Stimulated activated CD4-positive, alpha-beta T cell treated with anti-CD3 and anti-CD28 coated beads, Interleukin-12 subunit alpha, Interleukin-12 subunit beta, amount 100 ng/mL, for 24 hours (primary cell): ENCODE results near the gene CAMTA1.

ENCODE experiments used
- DNase-seq, 2 experiments: peaks; one replicate each; pipeline ENCODE4 v3.0.0-alpha.2; 2020; ENCODE audit warnings: low read depth in 2 of 2

CAMTA1 gene

DNA sequence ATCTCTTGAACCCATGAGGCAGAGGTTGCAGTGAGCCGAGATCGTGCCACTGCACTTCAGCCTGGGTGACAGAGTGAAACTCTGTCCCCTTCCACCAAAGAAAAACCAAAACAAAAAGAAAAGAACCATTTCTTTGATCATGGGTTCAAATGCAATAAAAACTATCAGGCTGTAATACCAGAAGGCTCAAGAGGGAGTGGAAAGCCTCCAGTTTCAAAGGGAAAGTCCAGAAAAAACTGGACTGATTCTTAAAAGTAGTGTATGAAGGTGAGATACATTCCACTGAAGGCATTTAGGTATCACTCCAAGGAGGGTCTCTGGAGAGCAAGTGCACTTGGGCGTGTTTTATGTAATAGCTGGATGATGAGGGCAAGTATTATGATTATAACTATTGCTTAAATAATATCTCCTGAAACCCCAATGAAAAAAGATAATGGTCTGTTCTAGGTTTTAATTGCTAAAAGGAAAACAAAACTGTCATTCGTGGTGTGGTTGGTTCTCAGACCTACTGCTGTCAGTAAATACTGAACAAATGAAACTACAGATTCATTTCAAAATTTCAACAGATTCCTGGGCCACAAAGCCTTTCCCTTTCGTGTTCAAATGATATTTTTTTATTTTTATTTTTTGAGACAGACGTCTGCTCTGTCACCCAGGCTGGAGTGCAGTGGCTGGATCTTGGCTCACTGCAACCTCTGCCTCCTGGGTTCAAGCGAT, 6.0 kb upstream of the CAMTA1 start:
- no peak for DNase-seq

DNA sequence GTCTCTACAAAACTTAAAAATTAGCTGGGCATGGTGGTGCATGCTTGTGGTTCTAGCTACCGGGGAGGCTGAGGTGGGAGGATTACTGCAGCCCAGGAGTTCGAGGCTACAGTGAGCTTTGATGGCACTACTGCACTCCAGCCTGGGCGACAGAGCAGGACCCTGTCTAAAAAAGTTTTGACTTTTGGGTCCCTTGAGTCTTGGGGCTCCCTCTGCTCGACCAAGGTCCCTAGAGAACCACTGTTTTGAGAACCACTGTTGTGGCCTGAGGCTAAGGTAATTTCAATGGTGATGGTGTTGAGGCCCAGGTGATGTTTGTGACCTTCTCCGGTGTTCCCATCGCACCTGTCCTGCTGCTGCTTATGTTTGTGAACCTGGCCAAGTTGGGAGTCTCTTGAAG, 3.1 kb upstream of the CAMTA1 start:
- DNase-seq: no peak

DNA sequence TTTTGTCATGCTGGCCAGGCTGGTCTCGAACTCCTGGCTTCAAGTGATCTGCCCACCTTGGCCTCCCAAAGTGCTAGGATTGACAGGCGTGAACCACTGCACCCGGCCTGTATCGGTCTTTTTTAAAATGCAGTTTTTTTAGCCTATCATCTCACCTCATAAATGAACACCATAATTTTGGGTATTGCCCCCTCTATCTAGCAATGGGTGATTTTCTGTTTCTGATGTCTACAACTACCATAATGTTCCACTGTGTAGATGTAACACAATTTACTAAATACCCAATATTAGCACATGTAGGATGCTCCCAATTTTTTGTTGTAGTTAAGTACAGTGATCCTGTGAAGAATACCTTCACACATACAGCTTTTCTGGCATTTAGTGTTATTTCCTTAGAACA, 2.0 kb upstream of the CAMTA1 start:
- no peak for DNase-seq

DNA sequence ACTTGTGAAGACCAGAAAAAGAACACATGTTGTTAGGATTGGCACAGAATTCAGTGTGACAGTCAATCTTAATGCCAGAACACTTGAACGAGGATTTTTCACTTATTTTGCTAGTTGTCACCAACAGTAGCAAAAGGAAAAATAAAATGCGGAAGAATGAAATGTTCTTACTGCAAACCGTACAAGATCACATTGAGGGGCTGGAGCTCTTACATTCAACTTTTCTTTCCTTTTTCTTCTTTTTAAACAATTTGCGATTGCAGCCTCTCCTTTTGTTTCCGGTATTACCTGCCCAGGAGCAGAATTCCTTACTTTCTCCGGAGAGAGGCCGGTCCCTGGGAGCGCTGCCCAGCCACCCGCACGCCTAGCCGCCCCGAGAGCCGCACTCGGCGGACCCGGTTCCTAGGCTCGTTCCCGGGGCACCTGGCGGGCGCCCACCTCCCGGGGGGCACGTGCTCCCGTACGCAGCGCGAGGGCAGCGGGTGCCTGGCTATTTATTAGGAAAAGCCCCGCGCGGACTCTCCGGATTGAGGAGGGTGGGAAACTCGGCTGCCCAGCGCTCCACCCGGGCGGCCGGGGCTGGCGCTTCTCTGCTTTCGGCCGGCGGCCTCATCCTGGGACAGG, 1.2 kb upstream of the CAMTA1 start:
- no peak for DNase-seq

DNA sequence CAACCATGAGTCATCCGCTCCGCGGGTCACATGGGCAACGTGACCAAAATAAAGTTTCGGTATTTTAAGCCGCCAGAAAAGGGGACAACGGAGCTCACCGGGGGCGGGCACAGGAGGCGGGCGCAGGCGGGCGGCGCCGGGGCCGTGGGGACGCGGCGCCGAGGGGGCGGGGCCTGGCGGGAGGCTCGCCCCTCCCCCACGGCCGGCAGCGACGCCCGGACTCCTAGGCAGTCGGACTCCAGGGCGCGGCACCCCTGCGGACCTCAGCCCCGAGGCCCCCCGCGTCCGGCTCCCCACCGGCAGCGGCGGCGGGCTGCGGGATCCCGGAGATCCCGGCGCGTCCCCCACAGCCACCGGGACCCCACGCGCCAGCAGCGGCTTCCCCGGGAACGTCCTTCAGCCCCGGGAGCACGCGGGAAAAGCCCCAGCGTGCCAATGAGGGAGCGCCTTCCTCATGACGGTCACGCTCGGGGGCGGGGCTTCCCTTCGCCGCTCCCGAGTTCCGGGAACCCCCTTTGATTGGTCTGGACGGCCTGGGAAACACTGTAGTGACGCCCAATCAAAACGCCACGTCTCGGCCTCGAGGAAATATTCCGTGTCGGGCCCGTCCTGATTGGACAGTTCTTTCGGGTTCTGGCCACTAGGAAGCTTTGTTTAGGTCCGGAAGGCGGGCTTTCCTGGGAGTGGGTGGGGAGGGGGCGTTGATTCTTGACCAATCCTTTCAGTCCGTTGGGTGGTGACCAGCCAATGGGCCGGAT, 515 bp upstream of the CAMTA1 start:
- DNase-seq: peak; percentile 98 to 99

DNA sequence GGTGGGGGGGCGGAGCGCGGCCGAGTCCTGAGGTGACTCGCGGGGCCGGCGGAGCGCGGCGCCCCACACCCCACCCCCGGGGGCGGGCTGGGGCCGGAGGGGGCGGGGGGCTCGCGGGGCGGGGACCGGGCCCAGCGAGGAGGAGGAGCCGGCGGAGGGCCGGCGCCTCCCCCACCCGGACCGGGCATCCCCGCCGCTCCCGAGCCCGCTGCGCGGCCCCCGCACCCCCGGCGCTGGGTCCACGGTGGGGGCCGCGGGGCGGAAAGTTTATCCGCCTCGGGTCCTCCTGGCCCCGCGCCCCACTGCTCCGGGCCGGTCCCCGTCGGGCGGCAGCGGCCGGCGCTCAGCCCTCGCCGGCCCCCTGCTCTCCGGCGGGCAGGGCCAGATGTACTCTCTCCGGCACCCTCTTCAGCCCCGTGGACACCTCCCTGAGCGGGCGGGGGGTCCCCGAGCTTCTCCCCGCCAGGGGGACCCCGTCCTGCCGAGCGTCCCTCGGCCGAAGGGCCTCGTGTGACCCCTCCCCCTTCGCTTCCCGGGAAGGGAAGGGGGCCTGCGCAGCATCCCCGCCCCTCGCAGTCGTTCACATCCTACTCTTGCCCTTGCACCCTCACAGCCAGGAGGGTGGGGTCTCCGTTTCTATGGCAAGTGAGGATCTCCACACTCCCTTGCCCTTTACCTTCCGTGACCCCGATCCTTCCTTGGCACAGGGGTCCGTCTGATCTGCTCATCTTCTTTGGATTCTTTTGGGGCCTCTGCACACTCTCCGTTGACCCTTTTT, 663 bp downstream of the CAMTA1 start:
- peak; percentile 11 to 29 for DNase-seq

DNA sequence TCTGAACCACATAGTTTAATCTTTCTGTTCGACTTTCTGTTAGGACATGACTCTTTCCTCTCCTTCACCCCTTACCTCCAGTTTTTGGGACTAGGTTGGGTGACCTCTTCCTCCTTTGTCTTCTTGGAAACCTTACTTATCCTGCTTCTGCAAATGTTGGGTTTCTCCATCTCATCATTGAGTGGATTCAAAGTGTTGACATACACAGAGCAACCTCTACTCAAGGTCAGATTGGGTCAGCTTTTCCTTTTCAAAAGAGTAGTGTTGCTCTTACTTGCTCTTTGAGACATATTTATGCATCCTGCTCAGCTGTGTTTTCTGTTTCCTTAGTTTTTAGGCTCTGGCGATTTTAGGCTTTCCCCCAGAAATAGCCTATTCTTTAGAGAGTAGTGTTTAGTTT, 3.7 kb downstream of the CAMTA1 start:
- DNase-seq: no peak

DNA sequence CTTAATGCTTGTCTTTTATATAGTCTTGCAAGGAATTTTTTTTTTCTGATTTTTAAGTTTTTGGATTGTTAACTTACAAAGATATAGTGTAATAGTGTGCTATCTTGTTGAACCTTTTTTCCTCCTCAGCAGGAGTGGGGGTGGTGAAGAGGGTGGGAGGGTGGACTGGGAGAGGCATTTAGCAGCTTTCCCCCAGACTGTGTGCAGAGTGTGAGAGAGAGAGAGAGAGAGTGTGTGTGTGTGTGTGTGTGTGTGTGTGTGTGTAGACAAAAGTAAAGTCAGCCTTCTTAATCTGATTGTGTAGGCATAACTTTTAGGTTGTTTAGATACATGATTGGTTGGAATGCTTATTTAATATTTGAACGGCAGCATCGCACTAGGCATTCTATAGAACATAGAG, 4.9 kb downstream of the CAMTA1 start:
- DNase-seq: no peak

DNA sequence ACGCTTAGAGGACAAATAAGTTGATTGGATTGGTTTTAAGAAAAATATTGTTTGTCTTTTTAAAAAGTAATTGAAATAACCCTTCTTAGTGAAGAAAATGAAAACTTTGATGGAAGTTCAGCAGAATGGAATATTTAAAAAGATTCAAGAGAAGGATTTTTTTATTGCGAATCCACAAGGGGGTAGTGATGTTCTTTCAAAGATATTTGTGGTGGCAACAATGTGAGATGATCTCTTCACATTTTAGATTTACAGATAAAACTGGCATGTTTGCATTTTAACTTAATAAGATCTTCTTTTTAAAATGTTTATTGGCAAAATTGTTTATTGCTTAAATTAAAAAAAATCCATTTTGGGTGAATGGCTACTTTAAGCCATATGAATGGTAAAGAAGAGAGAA, 8.9 kb downstream of the CAMTA1 start:
- no peak for DNase-seq

DNA sequence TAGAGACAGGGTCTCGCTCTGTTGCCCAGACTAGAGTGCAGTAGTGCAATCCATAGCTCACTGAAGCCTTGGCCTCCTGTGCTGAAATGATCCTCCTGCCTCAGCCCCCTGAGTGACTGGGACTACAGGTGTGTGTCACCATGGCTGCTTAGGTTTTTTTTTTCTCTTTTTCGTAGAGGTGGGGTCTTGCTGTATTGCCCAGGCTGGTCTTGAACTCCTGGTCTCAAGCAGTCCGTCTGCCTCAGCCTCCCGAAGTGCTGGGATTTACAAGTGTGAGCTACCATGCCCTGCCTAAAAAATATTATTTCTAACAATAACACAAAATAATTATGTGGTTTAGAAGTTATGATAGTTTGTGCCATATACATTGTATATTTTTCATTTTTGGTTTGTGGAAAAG, 9.9 kb downstream of the CAMTA1 start:
- no peak for DNase-seq

DNA sequence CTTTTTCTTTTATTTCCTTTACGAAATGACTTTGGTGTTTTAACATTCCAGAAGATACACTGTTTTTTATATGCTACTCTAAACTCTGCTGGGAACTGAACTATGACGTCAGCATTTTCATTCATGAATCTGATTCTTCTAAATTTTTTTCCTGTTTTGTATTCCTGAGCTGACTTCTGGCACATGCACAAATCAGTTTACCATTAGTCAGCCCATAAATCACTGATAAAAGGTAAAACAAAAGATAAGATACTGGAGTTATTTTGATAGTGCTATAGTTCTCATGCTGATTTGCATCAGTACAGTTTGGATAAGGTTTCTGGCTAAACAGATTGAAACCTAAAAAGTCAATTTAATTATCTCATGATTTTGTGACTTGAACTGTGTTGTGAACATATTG, 10.4 kb downstream of the CAMTA1 start:
- DNase-seq: no peak

DNA sequence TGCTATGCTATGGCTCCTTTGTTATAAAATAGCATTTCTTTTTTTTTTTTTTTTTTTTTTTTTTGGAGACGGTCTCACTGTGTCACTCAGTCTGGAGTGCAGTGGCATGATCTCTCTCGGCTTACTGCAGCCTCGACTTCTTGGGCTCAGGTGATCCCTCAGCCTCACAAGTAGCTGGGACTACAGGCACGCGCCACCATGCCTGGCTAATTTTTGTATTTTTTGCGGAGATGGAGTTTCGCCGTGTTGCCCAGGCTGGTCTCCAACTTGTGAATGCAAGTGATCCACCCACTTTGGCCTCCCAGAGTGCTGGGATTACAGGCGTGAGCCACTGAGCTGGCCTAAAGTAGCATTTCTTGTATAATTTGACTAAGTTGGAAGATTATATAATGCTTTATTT, 10.8 kb downstream of the CAMTA1 start:
- DNase-seq: no peak

DNA sequence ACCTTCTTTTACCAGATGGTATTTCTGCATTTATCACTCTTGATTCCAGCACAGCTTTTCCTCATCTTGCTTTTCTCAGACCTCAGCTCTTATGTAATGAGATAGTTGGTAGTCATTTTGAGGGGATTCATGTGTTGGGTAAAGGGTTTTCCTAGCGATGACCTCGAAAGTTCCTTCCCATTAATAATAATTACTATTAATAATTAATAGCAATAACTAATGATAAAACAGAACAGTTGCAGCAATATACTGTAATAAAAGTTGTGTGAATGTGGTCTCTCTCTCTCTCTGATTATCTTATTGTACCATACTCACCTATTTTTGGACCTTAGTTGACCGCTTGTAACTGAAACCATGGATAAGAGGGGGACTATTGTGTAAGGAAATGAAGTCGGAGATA, 14.2 kb downstream of the CAMTA1 start:
- DNase-seq: no peak

DNA sequence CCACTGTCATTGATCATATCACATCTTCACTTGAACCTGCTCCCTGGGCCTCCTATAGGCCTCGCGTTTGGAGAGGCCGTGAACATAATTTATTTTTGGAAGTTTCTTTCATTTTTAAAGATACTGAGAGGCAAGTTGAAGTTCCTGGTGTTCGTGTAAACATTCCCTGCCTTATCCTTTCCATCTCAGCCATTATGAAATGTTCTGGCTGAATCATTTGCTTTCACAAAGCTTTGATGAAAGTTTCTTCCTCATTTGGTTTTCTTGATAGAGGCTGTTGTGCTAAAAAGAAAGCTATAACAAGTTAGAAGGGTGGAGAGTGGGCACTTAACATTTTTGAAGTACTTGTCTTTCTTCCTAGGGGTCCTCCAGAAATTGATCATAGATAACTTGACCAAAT, 15.5 kb downstream of the CAMTA1 start:
- DNase-seq: no peak

DNA sequence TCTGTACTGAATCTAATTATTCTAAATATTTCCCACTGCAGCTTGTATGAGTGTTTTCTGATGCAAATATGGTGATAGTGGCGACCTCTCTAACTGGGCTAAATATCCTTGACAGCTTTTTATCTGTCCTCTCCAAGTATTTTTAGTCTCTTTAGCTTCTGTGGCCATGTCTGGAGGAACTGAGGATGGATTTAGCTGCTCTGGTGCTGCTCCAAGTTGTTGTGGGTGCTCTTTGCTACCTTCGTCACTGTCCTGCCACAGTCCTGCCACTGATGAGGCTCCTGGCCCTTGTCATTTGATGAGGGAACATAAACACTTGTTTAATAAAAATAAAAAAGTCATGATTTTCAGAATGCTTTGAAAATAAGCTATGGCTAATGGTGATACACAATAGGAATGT, 15.9 kb downstream of the CAMTA1 start:
- no peak for DNase-seq

DNA sequence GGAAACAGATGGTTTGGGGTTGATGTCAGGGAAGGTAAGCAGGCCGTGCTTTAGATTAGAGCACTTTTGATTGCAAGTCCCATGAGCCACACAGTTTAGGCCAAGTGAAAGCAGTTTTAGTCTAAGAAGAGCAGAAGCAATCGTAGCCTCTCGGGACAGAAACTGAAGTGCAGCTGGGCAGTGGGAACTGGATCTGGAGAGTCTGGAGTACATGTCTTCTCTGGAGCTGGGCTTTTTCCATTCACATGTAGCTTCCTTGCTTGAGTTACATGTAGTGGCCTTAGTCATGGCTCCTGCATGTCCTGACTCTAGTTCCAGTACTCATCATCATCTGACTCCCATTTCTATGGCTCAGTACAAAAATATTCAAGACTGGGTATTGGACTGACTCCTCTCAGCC, 16.7 kb downstream of the CAMTA1 start:
- no peak for DNase-seq

DNA sequence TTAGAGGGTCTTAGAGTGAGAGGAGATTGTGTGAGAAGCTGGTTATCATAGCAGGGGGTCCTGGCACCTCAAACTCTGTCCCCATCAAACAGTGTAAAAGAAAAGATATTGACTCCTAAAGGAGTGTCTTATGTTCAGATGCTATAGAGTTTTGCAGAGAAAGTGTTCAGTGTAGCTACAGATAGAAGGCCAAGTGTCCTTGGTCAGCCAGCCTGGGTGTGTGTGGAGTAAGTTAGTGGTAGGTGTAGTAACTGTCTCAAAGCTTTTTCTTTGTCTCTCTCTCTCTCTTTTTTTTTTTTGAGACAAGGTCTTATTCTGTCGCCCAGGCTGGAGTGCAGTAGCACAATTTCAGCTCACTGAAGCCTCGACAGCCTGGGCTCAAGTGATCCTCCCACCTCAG, 17.2 kb downstream of the CAMTA1 start:
- DNase-seq: no peak

DNA sequence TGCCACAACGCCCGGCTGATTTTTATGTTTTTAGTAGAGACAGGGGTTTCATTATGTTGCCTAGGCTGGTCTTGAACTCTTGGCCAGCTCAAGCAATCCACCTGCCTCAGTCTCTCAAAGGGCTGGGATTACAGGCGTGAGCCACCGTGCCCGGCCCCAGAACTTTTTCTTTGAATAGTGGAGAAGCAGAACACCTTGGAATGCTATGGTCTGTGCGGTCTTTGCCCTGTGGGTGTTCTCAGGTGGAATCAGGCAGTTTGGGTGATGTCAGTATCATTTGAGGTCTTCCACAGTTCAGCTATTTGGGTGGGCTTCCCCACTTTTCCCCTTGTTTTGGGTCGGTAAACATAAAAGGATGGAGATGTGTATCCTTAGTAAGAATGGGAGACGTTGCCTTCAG, 17.6 kb downstream of the CAMTA1 start:
- no peak for DNase-seq

DNA sequence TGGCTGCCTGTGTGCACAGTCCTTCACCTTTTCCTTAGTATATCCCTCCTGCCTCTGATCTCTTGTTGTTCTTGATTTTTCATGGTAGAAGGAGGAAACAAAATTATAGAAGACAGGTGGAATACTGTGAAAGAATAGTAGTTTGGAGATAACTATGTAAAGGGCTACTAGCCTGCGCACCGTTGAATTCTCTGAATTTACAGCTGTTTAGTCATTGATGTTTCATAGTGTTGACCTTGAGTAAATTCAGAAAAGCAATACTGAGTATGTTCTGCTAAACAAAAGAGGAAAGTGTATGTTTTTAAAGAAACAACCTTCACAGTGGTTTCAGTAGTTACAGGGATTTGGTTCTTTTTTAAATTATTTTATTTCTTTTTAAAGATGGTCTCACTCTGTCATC, 18.1 kb downstream of the CAMTA1 start:
- no peak for DNase-seq

DNA sequence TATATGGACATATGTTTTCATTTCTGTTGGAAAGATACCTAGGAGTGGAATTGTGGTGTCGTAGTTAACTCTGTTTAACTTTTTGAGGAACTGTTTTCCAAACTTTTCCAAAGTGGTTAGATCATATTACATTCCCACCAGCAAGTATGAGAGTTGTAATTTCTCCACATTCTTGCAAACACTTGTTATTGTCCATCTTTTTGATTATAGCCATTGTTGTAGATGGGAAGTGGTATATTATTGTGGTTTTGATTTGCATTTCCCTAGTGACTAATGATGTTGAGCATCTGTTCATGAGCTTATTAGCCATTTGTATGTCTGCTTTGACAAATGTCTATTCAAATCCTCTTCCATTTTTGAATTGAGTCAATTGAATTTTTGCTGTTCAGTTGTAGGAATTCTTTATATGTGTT, 19.8 kb downstream of the CAMTA1 start:
- DNase-seq: no peak

DNA sequence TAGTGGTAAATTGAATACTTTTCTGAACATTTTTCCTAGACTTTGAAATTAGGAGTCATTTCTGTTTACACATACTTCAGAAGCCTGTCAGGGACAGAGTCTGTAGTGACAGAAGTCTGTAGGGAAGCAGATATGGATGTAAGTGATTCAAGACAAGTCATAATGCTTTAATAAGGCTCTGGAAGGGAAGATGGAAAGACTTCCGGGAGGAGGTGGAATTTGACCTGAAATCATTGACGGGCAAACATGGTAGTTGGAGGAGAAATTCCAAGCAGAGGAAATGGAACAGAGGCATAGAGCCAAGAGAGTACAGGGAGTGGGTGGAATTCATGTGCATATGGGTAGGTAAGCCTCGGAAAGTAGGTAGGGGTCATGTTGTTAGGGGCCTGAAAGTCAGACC, 22.5 kb downstream of the CAMTA1 start:
- no peak for DNase-seq

DNA sequence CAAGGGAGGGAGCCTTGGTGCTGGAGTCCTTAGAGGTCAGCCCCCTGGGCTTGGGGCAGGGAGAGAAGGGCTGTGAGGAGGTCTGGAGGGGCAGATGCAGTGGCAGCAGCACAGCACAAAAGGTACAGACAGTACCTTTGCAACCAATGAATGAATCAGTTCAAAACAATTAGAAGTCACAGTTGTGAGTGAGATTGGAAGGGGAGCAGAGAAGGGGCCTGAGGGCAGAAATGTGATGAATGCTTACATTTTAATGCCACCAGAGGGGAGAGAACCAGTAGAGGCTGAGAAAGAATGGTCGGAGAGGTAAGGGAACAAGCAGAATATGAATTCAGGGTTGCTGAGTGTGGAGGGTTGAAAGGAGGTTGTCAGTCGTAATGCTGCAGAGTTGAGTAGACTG, 24.2 kb downstream of the CAMTA1 start:
- no peak for DNase-seq
